ENCODE data around the gene CYB5R4.

DNA sequence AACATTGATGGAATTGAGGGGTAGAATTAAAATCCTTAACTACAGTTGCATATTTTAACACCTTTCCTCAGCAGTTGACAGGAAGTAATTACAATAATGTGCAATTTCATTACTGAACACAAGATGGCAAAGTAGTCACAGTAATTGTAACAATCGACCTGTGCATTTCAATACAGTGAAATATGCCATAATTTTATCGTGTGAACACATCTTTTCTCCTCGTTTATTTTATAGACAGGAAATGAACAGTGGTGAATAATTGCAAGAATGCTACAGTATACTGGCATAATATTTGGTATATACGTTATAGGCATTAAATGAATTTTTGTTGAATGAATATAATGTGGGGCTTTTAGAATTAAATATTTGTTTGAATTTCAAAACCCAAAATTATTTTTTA lies 25.0 kb downstream of the CYB5R4 start:
- TF ChIP-seq, protein P1, sequence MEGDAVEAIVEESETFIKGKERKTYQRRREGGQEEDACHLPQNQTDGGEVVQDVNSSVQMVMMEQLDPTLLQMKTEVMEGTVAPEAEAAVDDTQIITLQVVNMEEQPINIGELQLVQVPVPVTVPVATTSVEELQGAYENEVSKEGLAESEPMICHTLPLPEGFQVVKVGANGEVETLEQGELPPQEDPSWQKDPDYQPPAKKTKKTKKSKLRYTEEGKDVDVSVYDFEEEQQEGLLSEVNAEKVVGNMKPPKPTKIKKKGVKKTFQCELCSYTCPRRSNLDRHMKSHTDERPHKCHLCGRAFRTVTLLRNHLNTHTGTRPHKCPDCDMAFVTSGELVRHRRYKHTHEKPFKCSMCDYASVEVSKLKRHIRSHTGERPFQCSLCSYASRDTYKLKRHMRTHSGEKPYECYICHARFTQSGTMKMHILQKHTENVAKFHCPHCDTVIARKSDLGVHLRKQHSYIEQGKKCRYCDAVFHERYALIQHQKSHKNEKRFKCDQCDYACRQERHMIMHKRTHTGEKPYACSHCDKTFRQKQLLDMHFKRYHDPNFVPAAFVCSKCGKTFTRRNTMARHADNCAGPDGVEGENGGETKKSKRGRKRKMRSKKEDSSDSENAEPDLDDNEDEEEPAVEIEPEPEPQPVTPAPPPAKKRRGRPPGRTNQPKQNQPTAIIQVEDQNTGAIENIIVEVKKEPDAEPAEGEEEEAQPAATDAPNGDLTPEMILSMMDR (IDR thresholded peaks at IDR 0.05): peak; percentile 22 to 90 (median 80)
- TF ChIP-seq POLR2A (IDR thresholded peaks at IDR 0.05): no peak

Data from Peyer's patch (tissue), 4 donors.